Stimulated activated naive CD8-positive, alpha-beta T cell treated with anti-CD3 and anti-CD28 coated beads, Interleukin-15, Interleukin-2, amounts not matched to agents 100 U/mL and 50 U/mL, for 24 hours (primary cell): Measurements from ENCODE around the gene TMEM229B.

Experiments
- ATAC-seq: fragments of 150-1000 bp; cut with Tn5 transposase; one replicate; pipeline ENCODE4 v1.10.0; 2021
- DNase-seq: peaks from one replicate; pipeline ENCODE4 v3.0.0; 2021

TMEM229B gene

DNA sequence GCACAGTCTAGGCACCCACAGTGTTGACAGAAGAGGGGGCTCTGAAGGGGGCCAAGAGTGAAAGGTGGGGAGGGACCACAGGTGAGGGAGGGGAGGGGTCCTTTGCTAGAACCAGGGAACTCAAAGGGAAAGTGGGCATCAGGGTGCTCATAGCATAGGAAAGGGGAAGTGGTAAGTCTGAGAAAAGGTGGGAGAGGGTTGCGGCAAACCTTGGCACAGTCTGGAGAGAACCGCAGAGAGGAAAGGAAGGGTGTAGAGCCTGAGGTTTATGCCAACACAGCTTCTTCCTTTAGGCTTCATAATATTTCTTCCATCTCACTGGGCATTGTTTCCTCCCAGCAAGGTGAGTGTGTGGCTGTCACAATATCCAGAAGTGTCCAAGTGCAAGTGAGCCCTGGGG lies 65.1 kb downstream of the TMEM229B start:
- DNase-seq (no peak), ATAC-seq (no peak)

DNA sequence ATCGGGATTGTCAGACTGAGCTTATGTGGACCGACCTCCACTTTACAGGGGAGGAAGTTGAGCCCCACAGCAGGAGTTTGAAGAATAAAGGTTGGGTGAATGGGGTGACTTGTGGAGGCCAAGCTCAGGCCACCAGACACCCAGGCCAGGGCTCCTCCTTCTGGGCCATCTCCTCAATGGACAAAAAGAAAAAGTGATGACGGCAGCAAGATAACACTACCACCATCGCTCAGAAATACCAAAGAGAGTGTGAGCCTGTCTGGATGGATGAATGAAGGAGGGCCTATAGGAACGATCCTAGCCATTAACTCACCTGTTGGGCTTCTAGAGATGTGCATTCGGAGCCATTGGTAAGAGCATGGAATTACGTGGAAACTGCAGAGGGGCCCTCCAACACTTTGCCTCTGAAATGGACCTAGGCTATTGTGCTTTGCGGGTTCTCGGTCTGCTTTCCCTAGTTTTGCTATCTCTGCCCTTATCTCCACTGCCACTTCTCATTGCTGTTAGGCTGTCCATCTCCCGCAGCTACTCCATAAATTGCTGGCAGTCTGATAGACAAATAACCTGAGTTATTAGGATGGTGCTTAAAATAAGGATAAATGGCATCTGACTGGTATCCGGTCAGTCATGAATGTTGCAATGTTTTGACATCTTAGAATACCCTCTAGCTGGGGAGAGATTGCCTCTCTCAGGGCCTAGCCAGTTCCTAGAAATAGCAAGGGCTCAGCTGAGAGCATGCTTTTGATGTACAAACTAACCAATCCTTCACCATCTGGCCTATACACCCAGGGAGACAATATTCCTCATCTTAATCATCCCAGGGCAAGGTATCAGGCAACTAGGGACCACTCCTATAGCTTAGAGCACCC lies 66.9 kb downstream of the TMEM229B start:
- ATAC-seq, result no peak

More for the DNA sequence above, 66.9 kb downstream of the TMEM229B start:
- no peak for DNase-seq
